HepG2 (cell line): Measurements from ENCODE around the gene OR5K1. TPM values are rescaled to one million over a fixed set of nuclear protein-coding genes. Genes with fewer than 3 reads are reported as not detected.

Source experiments
- ATAC-seq: fragments of 200-7000 bp; cut with Tn5 transposase; 3 replicates; pipeline ENCODE4 v1.9.1; 2020; ENCODE audit warnings: mild to moderate bottlenecking, moderate library complexity
- BruUV-seq: library from RNA; stranded (reverse); fragments of 400-500 nt; replicated peaks from 2 replicates; lab custom pipeline; 2021; lab: Mats Ljungman, UMichigan
- CTCF ChIA-PET: fragments of 300-600 bp; formaldehyde crosslinking; extraction: SDS; loops from one replicate; lab custom pipeline; 2021; ENCODE audit warnings: low total read pairs, inconsistent platforms, low intra/inter-chr PET ratio; lab: Yijun Ruan, JAX
- POLR2A ChIA-PET: fragments of 350-600 bp; sonication (Branson Sonifier 250); formaldehyde crosslinking; loops from one replicate; lab custom pipeline; 2020; ENCODE audit warnings: antibody characterized with exemption, inconsistent platforms; lab: Yijun Ruan, JAX
- DNase-seq: peaks from one replicate; pipeline ENCODE4 v3.0.0-alpha.2; 2015; ENCODE audit warnings: low spot score
- FAIRE-seq: peaks from 3 replicates; lab custom pipeline; 2011; peaks lifted over from hg19 to GRCh38; lab: Jason Lieb, UNC
- H2AFZ ChIP-seq: one replicate; pipeline ENCODE4 v1.6.1; 2011; ENCODE audit warnings: low read length, inconsistent platforms
- H3K27ac ChIP-seq: fragments of 300-600 bp; 3 replicates; pipeline ENCODE4 v1.8.0; 2011; ENCODE audit warnings: mixed run types, mild to moderate bottlenecking, mixed read lengths, low read length, inconsistent platforms; ENCODE audit not compliant: insufficient read depth; ENCODE audit errors: extremely low read length
- H3K27me3 ChIP-seq, 2 experiments: fragments of 200-600 bp in 1 of 2; 2 replicates in 1 of 2; 3 replicates in 1 of 2; pipeline versions ENCODE4 v1.6.0 to v1.8.0; 2011; ENCODE audit warnings: low read length in 2 of 2, mild to moderate bottlenecking in 2 of 2, moderate library complexity in 2 of 2, inconsistent platforms in 1 of 2; ENCODE audit not compliant: insufficient read depth in 2 of 2, control insufficient read depth in 1 of 2
- H3K36me3 ChIP-seq, 2 experiments: fragments of 200-600 bp in 1 of 2; replicated peaks in 1 of 2; 2 replicates in 1 of 2; 3 replicates in 1 of 2; pipeline versions ENCODE4 v1.5.1 to v1.8.0; 2011; ENCODE audit warnings: low read length in 2 of 2, inconsistent platforms in 1 of 2; ENCODE audit not compliant: insufficient read depth in 2 of 2, control insufficient read depth in 1 of 2
- H3K4me1 ChIP-seq: 2 replicates; pipeline ENCODE4 v1.5.1; 2012; ENCODE audit warnings: low read length, inconsistent platforms; ENCODE audit not compliant: insufficient read depth
- H3K4me2 ChIP-seq: 2 replicates; pipeline ENCODE4 v1.6.0; 2011; ENCODE audit warnings: low read depth, low read length, inconsistent platforms
- H3K4me3 ChIP-seq, 3 experiments: fragments of 200-600 bp in 1 of 3; sonication (generic), shearing (Covaris generic) in 1 of 3; replicated peaks in 1 of 3; 2 replicates each; pipeline ENCODE4 v1.5.1; 2011 to 2016; ENCODE audit warnings: low read length in 3 of 3, inconsistent platforms in 2 of 3, low read depth in 2 of 3, mild to moderate bottlenecking in 2 of 3, control low read depth in 1 of 3, mixed read lengths in 1 of 3; ENCODE audit not compliant: insufficient read depth in 1 of 3
- H3K79me2 ChIP-seq: one replicate; pipeline ENCODE4 v1.6.1; 2011; ENCODE audit warnings: low read length, inconsistent platforms; ENCODE audit not compliant: insufficient read depth
- H3K9ac ChIP-seq: 2 replicates; pipeline ENCODE4 v1.6.0; 2011; ENCODE audit warnings: mild to moderate bottlenecking, low read depth, low read length, inconsistent platforms; ENCODE audit not compliant: insufficient read depth
- H3K9me3 ChIP-seq: 2 replicates; pipeline ENCODE4 v1.5.1; 2012; ENCODE audit warnings: mild to moderate bottlenecking, low read length
- H4K20me1 ChIP-seq: 2 replicates; pipeline ENCODE4 v1.6.0; 2011; ENCODE audit warnings: inconsistent platforms, mild to moderate bottlenecking, low read length, moderate library complexity; ENCODE audit not compliant: insufficient read depth
- ATM ChIP-seq: fragments of 450-650 bp; IDR thresholded peaks from 2 replicates; pipeline ENCODE4 v1.7.1; 2017; ENCODE audit warnings: mild to moderate bottlenecking, borderline replicate concordance
- CENPX ChIP-seq: sonication (generic); formaldehyde crosslinking; IDR thresholded peaks from 2 replicates; pipeline ENCODE4 v1.9.0; 2021; ENCODE audit warnings: mild to moderate bottlenecking, missing genetic modification reagents, moderate library complexity
- MIER3 ChIP-seq: IDR thresholded peaks from 2 replicates; pipeline ENCODE4 v1.6.1; 2016; ENCODE audit warnings: missing compliant biosample characterization, borderline replicate concordance
- NFATC3 ChIP-seq: sonication (generic); formaldehyde crosslinking; IDR thresholded peaks from 2 replicates; pipeline ENCODE4 v1.5.1; 2020; ENCODE audit warnings: mild to moderate bottlenecking, missing genetic modification reagents
- NONO ChIP-seq, 2 experiments: fragments of 450-650 bp in 1 of 2; sonication (generic) in 1 of 2; formaldehyde crosslinking in 1 of 2; IDR thresholded peaks in 1 of 2; conservative IDR thresholded peaks in 1 of 2; 2 replicates each; pipeline versions ENCODE4 v1.6.1 to v1.8.0; 2017 to 2022; ENCODE audit warnings: mild to moderate bottlenecking in 1 of 2, missing genetic modification reagents in 1 of 2, moderate library complexity in 1 of 2
- RFX5 ChIP-seq: IDR thresholded peaks from 2 replicates; pipeline ENCODE4 v1.6.1; 2011; ENCODE audit warnings: low read depth, low read length, improper control_type of control experiment
- SALL2 ChIP-seq: sonication (generic); formaldehyde crosslinking; IDR thresholded peaks from 2 replicates; pipeline ENCODE4 v1.8.1; 2023; ENCODE audit warnings: mild to moderate bottlenecking, missing genetic modification reagents, inconsistent platforms
- SMC3 ChIP-seq: IDR thresholded peaks from 2 replicates; pipeline ENCODE4 v1.6.1; 2011; ENCODE audit warnings: low read length, improper control_type of control experiment
- SNRNP70 ChIP-seq: fragments of 200-400 bp; formaldehyde crosslinking; IDR thresholded peaks from 2 replicates; pipeline ENCODE4 v1.6.1; 2017; ENCODE audit warnings: mild to moderate bottlenecking, low read depth, low read length, moderate library complexity
- ZC3H13 ChIP-seq: sonication (generic); formaldehyde crosslinking; IDR thresholded peaks from 2 replicates; pipeline ENCODE4 v1.8.1; 2023; ENCODE audit warnings: mild to moderate bottlenecking, missing genetic modification reagents, moderate library complexity
- ZMYM3 ChIP-seq: sonication (generic); formaldehyde crosslinking; IDR thresholded peaks from 2 replicates; pipeline ENCODE4 v1.5.1; 2020; ENCODE audit warnings: mild to moderate bottlenecking, missing genetic modification reagents
- ZNF552 ChIP-seq: sonication (generic); formaldehyde crosslinking; IDR thresholded peaks from 2 replicates; pipeline ENCODE4 v1.9.0; 2022; ENCODE audit warnings: missing genetic modification reagents, mild to moderate bottlenecking, borderline replicate concordance
- WGBS: methylation state at CpG from one replicate; pipeline ENCODE4 v1.1.6; 2017; ENCODE audit warnings: low lambda C conversion rate; 5-methylcytosine and 5-hydroxymethylcytosine counted together
- in situ Hi-C: cut with HindIII; loops from 2 replicates; pipeline ENCODE4 v1.10.0; 2017; ENCODE audit warnings: low pct_unique_long_range_greater_than_20kb; ENCODE audit not compliant: extremely low pct_ligation_motif_present
- intact Hi-C: fragments of 100-400 bp; cut with micrococcal nuclease; formaldehyde crosslinking; loops from one replicate; pipeline ENCODE4 v1.10.0; 2022; ENCODE audit not compliant: unreplicated experiment
- polyA plus RNA-seq, 8 experiments: library from polyadenylated mRNA; depleted of rRNA in 3 of 8; stranded (reverse) in 7 of 8; unstranded in 1 of 8; fragments of >200 nt; fragmentation: Illumina TruSeq in 4 of 8; extraction: Trizol in 4 of 8; gene quantifications; 2 replicates each; pipeline versions ENCODE4 v1.2.1 to v1.2.3, GENCODE V29; 2011 to 2016; ENCODE audit warnings: low read depth in 4 of 8, missing spikeins in 1 of 8, mixed read lengths in 1 of 8; ENCODE audit not compliant: insufficient read depth in 1 of 8
- total RNA-seq, 5 experiments: library from RNA; depleted of rRNA; stranded (reverse); fragments of >200 nt; fragmentation: Illumina TruSeq; extraction: Trizol; gene quantifications; 2 replicates each; pipeline ENCODE4 v1.2.3, GENCODE V29; 2016; ENCODE audit warnings: low read depth in 1 of 5
- TF ChIP-seq, protein P1 (sequence below): sonication (generic); formaldehyde crosslinking; IDR thresholded peaks from 2 replicates; pipeline ENCODE4 v1.4.0; 2020; ENCODE audit warnings: missing genetic modification reagents, borderline replicate concordance
- TF ChIP-seq, protein P2 (sequence below): fragments of 450-650 bp; IDR thresholded peaks from 2 replicates; pipeline ENCODE4 v1.6.1; 2016
- TF ChIP-seq, protein P3 (sequence below): sonication (generic); formaldehyde crosslinking; IDR thresholded peaks from 2 replicates; pipeline ENCODE4 v1.4.0; 2020; ENCODE audit warnings: mild to moderate bottlenecking, missing genetic modification reagents
- TF ChIP-seq, protein P4 (sequence below): sonication (generic); formaldehyde crosslinking; IDR thresholded peaks from 2 replicates; pipeline ENCODE4 v1.5.0; 2020; ENCODE audit warnings: missing genetic modification reagents
- TF ChIP-seq, protein P5 (sequence below): IDR thresholded peaks from 2 replicates; pipeline ENCODE4 v1.6.1; 2016; ENCODE audit warnings: missing compliant biosample characterization, missing genetic modification reagents, borderline replicate concordance

Gene OR5K1
- total and polyA plus RNA-seq, 2 of the 13 experiments (the other 11 are each of a cell fraction or from before 2014, with no cell fraction given), result not detected

DNA sequence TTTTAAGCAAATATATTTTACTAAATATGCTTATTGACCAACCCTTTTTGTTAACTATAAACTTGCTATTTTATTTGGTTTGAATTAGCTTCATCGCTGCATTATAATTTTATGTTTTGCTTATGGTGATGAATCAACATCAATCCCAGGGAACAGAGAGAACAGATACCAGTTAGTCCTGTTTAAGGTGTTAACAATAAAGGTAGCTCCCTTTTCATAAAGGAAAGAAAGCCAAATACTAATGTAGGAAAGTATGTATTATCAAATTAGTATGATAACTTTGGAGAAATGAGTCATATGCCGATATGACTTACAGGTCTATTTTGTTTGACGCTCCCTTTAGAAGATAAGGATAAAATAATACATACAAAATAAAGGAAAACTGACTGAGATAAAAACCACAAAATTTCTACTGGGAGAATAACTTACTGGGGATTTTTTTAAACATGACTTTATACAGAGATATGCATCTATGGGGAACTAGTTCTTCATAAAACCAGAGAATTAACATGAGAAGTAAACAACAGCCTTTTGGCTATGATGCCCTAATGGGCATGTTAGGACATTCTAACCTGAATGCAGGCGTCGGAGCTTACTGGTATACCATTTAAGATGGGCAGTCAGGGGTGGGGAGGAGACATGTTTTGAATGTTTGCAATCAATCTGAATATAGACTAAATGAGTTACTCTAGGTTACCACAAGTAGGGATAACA lies 39.0 kb downstream of the OR5K1 start:
- Histone ChIP-seq H3K36me3 (no peaks in the 10 kb centered on the region), H3K4me3 (no peak overlapping the region), H3K9ac (no peak overlapping the region), H4K20me1 (no peaks in the 10 kb centered on the region), H3K79me2 (no peaks in the 10 kb centered on the region), H2AFZ (no peak overlapping the region), H3K4me1 (no peaks in the 10 kb centered on the region), H3K27me3 (no peaks in the 10 kb centered on the region), H3K27ac (no peak overlapping the region), H3K9me3 (no peaks in the 10 kb centered on the region), H3K4me2 (no peak overlapping the region)
- in situ Hi-C loops (no loop called here), intact Hi-C loops (no loop called here)
- DNase-seq (no peak), ATAC-seq (no peak), FAIRE-seq (no peak)
- ChIA-PET POLR2A (no interaction called here), CTCF (no interaction called here)
- 76% methylated on average over 5 of the region's 5 CpGs for WGBS
- BruUV-seq, result no TSS peak
- TF ChIP-seq ZMYM3 (CRISPR knock-in tag) (no peak), RFX5 (no peak), NFATC3 (no peak), NONO (IDR thresholded peaks at IDR 0.05) (no peak), NONO (CRISPR knock-in tag; conservative IDR thresholded peaks at IDR 0.05) (no peak), CENPX (no peak), SALL2 (no peak), MIER3 (CRISPR knock-in tag) (no peak), ZNF552 (no peak), SMC3 (no peak), ZC3H13 (no peak), SNRNP70 (no peak), ATM (no peak)
- TF ChIP-seq, protein P1, sequence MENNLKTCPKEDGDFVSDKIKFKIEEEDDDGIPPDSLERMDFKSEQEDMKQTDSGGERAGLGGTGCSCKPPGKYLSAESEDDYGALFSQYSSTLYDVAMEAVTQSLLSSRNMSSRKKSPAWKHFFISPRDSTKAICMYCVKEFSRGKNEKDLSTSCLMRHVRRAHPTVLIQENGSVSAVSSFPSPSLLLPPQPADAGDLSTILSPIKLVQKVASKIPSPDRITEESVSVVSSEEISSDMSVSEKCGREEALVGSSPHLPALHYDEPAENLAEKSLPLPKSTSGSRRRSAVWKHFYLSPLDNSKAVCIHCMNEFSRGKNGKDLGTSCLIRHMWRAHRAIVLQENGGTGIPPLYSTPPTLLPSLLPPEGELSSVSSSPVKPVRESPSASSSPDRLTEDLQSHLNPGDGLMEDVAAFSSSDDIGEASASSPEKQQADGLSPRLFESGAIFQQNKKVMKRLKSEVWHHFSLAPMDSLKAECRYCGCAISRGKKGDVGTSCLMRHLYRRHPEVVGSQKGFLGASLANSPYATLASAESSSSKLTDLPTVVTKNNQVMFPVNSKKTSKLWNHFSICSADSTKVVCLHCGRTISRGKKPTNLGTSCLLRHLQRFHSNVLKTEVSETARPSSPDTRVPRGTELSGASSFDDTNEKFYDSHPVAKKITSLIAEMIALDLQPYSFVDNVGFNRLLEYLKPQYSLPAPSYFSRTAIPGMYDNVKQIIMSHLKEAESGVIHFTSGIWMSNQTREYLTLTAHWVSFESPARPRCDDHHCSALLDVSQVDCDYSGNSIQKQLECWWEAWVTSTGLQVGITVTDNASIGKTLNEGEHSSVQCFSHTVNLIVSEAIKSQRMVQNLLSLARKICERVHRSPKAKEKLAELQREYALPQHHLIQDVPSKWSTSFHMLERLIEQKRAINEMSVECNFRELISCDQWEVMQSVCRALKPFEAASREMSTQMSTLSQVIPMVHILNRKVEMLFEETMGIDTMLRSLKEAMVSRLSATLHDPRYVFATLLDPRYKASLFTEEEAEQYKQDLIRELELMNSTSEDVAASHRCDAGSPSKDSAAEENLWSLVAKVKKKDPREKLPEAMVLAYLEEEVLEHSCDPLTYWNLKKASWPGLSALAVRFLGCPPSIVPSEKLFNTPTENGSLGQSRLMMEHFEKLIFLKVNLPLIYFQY (CRISPR knock-in tag), result no peak
- TF ChIP-seq, protein P2, sequence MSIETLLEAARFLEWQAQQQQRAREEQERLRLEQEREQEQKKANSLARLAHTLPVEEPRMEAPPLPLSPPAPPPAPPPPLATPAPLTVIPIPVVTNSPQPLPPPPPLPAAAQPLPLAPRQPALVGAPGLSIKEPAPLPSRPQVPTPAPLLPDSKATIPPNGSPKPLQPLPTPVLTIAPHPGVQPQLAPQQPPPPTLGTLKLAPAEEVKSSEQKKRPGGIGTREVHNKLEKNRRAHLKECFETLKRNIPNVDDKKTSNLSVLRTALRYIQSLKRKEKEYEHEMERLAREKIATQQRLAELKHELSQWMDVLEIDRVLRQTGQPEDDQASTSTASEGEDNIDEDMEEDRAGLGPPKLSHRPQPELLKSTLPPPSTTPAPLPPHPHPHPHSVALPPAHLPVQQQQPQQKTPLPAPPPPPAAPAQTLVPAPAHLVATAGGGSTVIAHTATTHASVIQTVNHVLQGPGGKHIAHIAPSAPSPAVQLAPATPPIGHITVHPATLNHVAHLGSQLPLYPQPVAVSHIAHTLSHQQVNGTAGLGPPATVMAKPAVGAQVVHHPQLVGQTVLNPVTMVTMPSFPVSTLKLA, result no peak
- TF ChIP-seq, protein P3, sequence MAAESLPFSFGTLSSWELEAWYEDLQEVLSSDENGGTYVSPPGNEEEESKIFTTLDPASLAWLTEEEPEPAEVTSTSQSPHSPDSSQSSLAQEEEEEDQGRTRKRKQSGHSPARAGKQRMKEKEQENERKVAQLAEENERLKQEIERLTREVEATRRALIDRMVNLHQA (CRISPR knock-in tag), result no peak
- TF ChIP-seq, protein P4, sequence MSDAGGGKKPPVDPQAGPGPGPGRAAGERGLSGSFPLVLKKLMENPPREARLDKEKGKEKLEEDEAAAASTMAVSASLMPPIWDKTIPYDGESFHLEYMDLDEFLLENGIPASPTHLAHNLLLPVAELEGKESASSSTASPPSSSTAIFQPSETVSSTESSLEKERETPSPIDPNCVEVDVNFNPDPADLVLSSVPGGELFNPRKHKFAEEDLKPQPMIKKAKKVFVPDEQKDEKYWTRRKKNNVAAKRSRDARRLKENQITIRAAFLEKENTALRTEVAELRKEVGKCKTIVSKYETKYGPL (CRISPR knock-in tag), result no peak
- TF ChIP-seq, protein P5, sequence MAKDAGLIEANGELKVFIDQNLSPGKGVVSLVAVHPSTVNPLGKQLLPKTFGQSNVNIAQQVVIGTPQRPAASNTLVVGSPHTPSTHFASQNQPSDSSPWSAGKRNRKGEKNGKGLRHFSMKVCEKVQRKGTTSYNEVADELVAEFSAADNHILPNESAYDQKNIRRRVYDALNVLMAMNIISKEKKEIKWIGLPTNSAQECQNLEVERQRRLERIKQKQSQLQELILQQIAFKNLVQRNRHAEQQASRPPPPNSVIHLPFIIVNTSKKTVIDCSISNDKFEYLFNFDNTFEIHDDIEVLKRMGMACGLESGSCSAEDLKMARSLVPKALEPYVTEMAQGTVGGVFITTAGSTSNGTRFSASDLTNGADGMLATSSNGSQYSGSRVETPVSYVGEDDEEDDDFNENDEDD (CRISPR knock-in tag), result no peak
